Mammary epithelial cell (primary cell): ENCODE data around the gene VWA3B.

Experiments used
- EZH2 ChIP-seq: IDR thresholded peaks from 2 replicates; pipeline ENCODE4 v1.6.1; 2012; ENCODE audit warnings: low read length, inconsistent platforms, borderline replicate concordance
- TF ChIP-seq, protein P1 (sequence below), 2 donors: IDR thresholded peaks in 1 of 2; conservative IDR thresholded peaks in 1 of 2; 2 replicates each; pipeline ENCODE4 v1.5.1; 2011 to 2012; ENCODE audit warnings: inconsistent platforms in 2 of 2, low read length in 2 of 2, mild to moderate bottlenecking in 2 of 2, control low read depth in 1 of 2, low read depth in 1 of 2; ENCODE audit not compliant: insufficient read depth in 1 of 2; ENCODE audit errors: extremely low read depth in 1 of 2

DNA sequence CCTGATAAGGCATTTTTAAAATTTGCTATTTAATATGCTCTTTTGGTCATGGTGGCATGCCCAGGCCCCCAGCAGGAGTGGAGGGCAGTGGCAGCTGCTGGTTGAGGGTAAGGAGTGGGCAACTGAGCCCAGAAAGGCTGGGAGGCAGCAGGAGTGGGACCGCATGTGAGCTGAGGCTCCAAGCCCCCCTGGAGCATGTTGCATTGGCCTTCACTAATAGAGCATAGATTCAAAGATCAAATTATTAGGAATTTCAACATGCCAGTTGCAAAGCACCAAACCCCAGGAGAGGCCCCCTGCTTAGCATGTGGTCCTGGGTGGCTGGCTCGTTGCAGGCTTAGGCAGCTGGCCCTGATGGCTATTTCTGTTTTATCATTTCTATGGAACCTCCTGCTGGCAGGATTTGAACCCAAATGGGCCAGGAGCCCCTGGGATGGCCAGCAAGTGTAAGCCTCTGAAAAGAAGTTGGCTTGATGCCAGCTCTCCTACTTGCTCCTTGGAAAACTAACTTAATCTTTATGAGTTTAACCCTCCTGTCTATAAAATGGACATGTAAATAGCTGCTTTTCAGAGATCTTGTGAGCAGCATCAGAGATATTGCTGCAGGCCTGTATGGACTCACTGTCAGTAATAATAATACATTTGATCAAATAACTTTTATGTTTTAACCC lies 49.2 kb upstream of the VWA3B start:
- TF ChIP-seq, protein P1, sequence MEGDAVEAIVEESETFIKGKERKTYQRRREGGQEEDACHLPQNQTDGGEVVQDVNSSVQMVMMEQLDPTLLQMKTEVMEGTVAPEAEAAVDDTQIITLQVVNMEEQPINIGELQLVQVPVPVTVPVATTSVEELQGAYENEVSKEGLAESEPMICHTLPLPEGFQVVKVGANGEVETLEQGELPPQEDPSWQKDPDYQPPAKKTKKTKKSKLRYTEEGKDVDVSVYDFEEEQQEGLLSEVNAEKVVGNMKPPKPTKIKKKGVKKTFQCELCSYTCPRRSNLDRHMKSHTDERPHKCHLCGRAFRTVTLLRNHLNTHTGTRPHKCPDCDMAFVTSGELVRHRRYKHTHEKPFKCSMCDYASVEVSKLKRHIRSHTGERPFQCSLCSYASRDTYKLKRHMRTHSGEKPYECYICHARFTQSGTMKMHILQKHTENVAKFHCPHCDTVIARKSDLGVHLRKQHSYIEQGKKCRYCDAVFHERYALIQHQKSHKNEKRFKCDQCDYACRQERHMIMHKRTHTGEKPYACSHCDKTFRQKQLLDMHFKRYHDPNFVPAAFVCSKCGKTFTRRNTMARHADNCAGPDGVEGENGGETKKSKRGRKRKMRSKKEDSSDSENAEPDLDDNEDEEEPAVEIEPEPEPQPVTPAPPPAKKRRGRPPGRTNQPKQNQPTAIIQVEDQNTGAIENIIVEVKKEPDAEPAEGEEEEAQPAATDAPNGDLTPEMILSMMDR (conservative IDR thresholded peaks at IDR 0.05 in 1 of 2, IDR thresholded peaks at IDR 0.05 in 1 of 2; ENCODE audit: extremely low read depth in 1 of 2, insufficient read depth in 1 of 2, low read depth in 1 of 2, low read length in 2 of 2) = no peak
- no peak for TF ChIP-seq EZH2
